Type B pancreatic cell (in vitro differentiated cells): ENCODE data around the gene PLCB1. TPM values are rescaled to one million over a fixed set of nuclear protein-coding genes. Genes with fewer than 3 reads are reported as not detected.

ENCODE experiments used
- DNase-seq: peaks from one replicate; pipeline ENCODE4 v3.0.0; 2021; ENCODE audit warnings: mixed read lengths; ENCODE audit not compliant: unreplicated experiment; ENCODE audit errors: extremely low spot score
- H3K27ac Mint-ChIP-seq: 2 replicates; pipeline ENCODE4 v1.8.0; 2021; ENCODE audit warnings: mild to moderate bottlenecking, mixed read lengths
- H3K27me3 Mint-ChIP-seq: 2 replicates; pipeline ENCODE4 v1.8.0; 2021; ENCODE audit warnings: mixed read lengths
- H3K36me3 Mint-ChIP-seq: 2 replicates; pipeline ENCODE4 v1.8.0; 2021; ENCODE audit warnings: mixed read lengths
- H3K4me1 Mint-ChIP-seq: one replicate; pipeline ENCODE4 v1.8.0; 2021; ENCODE audit warnings: mixed read lengths; ENCODE audit not compliant: unreplicated experiment
- H3K4me3 Mint-ChIP-seq: 2 replicates; pipeline ENCODE4 v1.8.0; 2021; ENCODE audit warnings: mild to moderate bottlenecking, mixed read lengths
- H3K9me3 Mint-ChIP-seq: 2 replicates; pipeline ENCODE4 v1.8.0; 2021; ENCODE audit warnings: mixed read lengths
- CTCF ChIP-seq: fragments of 200-600 bp; sonication (generic); conservative IDR thresholded peaks from 2 replicates; pipeline ENCODE4 v1.5.0; 2021; ENCODE audit warnings: antibody characterized with exemption, mild to moderate bottlenecking
- total RNA-seq: library from RNA; stranded (reverse); gene quantifications from 2 replicates; pipeline ENCODE4 v1.2.1, GENCODE V29; 2021; ENCODE audit warnings: low replicate concordance

The PLCB1 gene
- total RNA-seq, 1 donor from 2014 or later = 17.9 TPM

- H3K9me3 Mint-ChIP-seq = no peaks in the 10 kb centered on the region
- no peak overlapping the region for H3K4me3 Mint-ChIP-seq
- no peaks in the 10 kb centered on the region for H3K27me3 Mint-ChIP-seq
- no peak for TF ChIP-seq CTCF
- DNase-seq = no peak
- H3K36me3 Mint-ChIP-seq = peaks cover 3% of the 10 kb centered on the region
- H3K27ac Mint-ChIP-seq = no peak overlapping the region
- no peaks in the 10 kb centered on the region for H3K4me1 Mint-ChIP-seq
Observed at GRCh38 chr20:8505476-8506200, 373.6 kb downstream of the PLCB1 start.

- Mint-ChIP-seq H3K4me3 (no peak overlapping the region), H3K4me1 (no peaks in the 10 kb centered on the region), H3K9me3 (no peaks in the 10 kb centered on the region), H3K27ac (no peak overlapping the region), H3K27me3 (no peaks in the 10 kb centered on the region), H3K36me3 (peaks cover 3% of the 10 kb centered on the region)
- TF ChIP-seq CTCF = no peak
- DNase-seq = no peak
Observed at GRCh38 chr20:8507231-8507630, 375.2 kb downstream of the PLCB1 start.

GRCh38 chr20:8509809-8510208 is 377.7 kb downstream of the PLCB1 start:
- DNase-seq = no peak
- no peaks in the 10 kb centered on the region for H3K4me1 Mint-ChIP-seq
- no peak overlapping the region for H3K4me3 Mint-ChIP-seq
- H3K27me3 Mint-ChIP-seq = no peaks in the 10 kb centered on the region
- no peaks in the 10 kb centered on the region for H3K9me3 Mint-ChIP-seq
- no peak for TF ChIP-seq CTCF
- H3K36me3 Mint-ChIP-seq = no peaks in the 10 kb centered on the region
- H3K27ac Mint-ChIP-seq = no peak overlapping the region

- no peak for TF ChIP-seq CTCF
- no peak overlapping the region for H3K27ac Mint-ChIP-seq
- no peaks in the 10 kb centered on the region for H3K9me3 Mint-ChIP-seq
- no peak overlapping the region for H3K4me3 Mint-ChIP-seq
- no peaks in the 10 kb centered on the region for H3K27me3 Mint-ChIP-seq
- H3K4me1 Mint-ChIP-seq = no peaks in the 10 kb centered on the region
- DNase-seq = no peak
- H3K36me3 Mint-ChIP-seq = no peaks in the 10 kb centered on the region
Observed at GRCh38 chr20:8510808-8511207, 378.7 kb downstream of the PLCB1 start.

GRCh38 chr20:8512003-8512402 is 379.9 kb downstream of the PLCB1 start:
- H3K36me3 Mint-ChIP-seq = no peaks in the 10 kb centered on the region
- no peak overlapping the region for H3K27ac Mint-ChIP-seq
- no peak overlapping the region for H3K4me3 Mint-ChIP-seq
- DNase-seq = no peak
- TF ChIP-seq CTCF = no peak
- no peaks in the 10 kb centered on the region for H3K9me3 Mint-ChIP-seq
- no peaks in the 10 kb centered on the region for H3K27me3 Mint-ChIP-seq
- H3K4me1 Mint-ChIP-seq = no peaks in the 10 kb centered on the region
